ENCODE results near the gene MYMX. TPM values are rescaled to one million over a fixed set of nuclear protein-coding genes. Genes with fewer than 3 reads are reported as not detected.
A peak's percentile ranks its signal among the peaks of the same experiment; 100 is the strongest.

MYMX gene
- total RNA-seq, 1 donor from 2014 or later = not detected

DNA sequence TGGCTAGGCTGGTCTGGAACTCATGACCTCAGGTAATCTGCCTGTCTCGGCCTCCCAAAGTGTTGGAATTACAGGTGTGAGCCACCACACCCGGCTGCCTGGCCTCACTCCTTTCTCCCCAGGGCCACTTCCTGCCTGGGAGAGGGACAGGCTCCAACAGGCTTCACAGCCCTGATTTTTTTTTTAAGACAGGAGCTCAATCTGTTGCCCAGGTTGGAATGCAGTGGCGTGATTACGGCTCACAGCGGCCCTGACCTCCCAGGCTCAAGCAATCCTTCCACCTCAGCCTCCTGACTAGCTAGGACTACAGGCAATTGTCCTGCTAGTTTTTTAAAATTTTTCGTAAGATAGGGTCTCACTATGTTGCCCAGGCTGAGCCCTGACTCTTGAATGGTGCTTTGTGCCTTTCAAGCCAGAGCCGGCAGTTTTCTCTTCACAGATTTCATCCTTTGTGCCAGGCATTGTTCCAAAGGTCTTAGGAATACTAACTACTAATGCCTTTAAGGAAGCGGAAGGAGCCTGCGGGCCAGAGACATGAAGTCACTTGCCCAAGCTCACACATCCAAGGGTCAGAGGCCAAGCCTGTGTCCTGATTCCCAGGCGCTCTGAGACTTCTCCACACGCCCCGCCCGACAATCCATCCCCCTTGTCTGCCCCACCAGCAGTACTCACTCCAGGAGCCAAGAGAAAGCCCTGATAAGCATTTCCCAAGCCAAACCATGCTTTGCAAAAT, 38.9 kb upstream of the MYMX start:
- H3K9me3 Mint-ChIP-seq = no peaks in the 10 kb centered on the region
- H3K27me3 Mint-ChIP-seq = peaks cover under 1% of the 10 kb centered on the region
- ChIA-PET POLR2A (interaction anchor here (3.0 kb wide), 1 partner anchor 69 kb away, joined by 15 read pairs; the partner anchor contains the start of gene HSP90AB1), CTCF (no interaction called here)
- peak overlapping the region; percentile 8 for H3K27ac Mint-ChIP-seq
- H3K4me3 Mint-ChIP-seq = peak overlapping the region; percentile 5
- intact Hi-C loops (cut with micrococcal nuclease) = no loop called here
- no peak for ATAC-seq (ENCODE audit: low read depth)
- peaks cover 12% of the 10 kb centered on the region for H3K4me1 Mint-ChIP-seq
- H3K36me3 Mint-ChIP-seq (ENCODE audit: low read depth) = no peaks in the 10 kb centered on the region
- DNase-seq = no peak
- TF ChIP-seq CTCF (IDR thresholded peaks at IDR 0.05) = no peak

DNA sequence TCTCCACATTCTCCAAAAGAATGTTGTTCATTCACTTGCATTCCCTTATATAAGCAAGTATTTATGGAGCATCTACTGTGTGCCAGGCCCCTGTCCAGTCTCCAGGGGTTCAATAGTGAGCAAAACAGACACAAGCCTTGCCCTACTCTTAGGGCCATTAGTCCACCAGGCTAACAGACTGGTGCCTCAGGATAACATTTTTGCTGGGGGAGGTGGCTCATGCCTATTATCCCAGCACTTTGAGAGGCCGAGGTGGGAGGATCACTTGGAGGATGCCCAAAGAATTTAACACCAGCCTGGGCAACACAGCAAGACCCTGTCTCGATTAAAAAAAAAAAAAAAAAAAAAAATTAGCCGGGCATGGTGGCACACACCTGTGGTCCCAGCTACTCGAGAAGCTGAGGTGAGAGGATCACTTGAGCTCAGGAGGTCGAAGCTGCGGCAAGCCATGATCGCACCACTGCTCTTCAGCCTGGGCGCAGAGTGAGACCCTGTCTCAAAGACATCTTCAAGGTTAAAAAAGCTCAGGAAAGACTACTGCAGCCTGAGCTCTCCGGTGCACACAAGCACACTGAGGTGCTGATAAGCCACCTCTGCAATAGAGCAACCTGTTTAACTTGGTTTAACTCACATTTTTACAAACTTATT, 38.2 kb upstream of the MYMX start:
- Mint-ChIP-seq H3K27ac (peak overlapping the region; percentile 8), H3K4me3 (peak overlapping the region; percentile 5), H3K36me3 (ENCODE audit: low read depth) (no peaks in the 10 kb centered on the region), H3K9me3 (no peaks in the 10 kb centered on the region), H3K27me3 (no peaks in the 10 kb centered on the region), H3K4me1 (peaks cover 12% of the 10 kb centered on the region)
- TF ChIP-seq CTCF (IDR thresholded peaks at IDR 0.05) = no peak
- DNase-seq = no peak
- intact Hi-C loops (cut with micrococcal nuclease) = no loop called here
- ChIA-PET POLR2A (no interaction called here), CTCF (no interaction called here)
- ATAC-seq (ENCODE audit: low read depth) = no peak

DNA sequence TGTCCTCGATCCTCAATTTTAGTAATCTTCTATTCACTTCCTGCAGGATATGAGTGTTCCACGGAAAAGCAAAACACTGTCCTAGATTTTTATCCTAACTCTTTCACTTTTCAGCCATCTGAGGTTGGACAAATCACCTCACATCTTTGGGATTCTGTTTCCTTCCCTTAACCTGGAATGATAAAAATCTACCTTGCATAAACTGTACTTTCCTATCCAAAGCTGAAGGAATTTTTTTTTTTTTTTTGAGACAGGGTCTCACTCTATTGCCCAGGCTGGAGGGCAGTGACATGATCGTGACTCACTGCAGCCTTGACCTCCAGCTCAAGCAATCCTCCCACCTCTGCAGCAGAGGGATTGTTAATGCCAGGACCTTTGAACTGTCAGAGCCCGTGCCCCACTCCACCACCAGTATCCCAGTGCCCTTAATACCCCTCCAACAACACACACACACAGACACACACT, 37.6 kb upstream of the MYMX start:
- no peaks in the 10 kb centered on the region for H3K36me3 Mint-ChIP-seq (ENCODE audit: low read depth)
- no peak overlapping the region for H3K4me3 Mint-ChIP-seq
- intact Hi-C loops (cut with micrococcal nuclease) = no loop called here
- H3K27ac Mint-ChIP-seq = no peak overlapping the region
- H3K4me1 Mint-ChIP-seq = peaks cover 12% of the 10 kb centered on the region
- ChIA-PET POLR2A (no interaction called here), CTCF (no interaction called here)
- no peaks in the 10 kb centered on the region for H3K9me3 Mint-ChIP-seq
- ATAC-seq (ENCODE audit: low read depth) = no peak
- no peak for DNase-seq
- TF ChIP-seq CTCF (IDR thresholded peaks at IDR 0.05) = no peak
- H3K27me3 Mint-ChIP-seq = no peaks in the 10 kb centered on the region

- Mint-ChIP-seq H3K4me3 (no peak overlapping the region), H3K27ac (no peak overlapping the region), H3K9me3 (no peaks in the 10 kb centered on the region), H3K4me1 (peaks cover 12% of the 10 kb centered on the region), H3K27me3 (no peaks in the 10 kb centered on the region), H3K36me3 (ENCODE audit: low read depth) (no peaks in the 10 kb centered on the region)
- intact Hi-C loops (cut with micrococcal nuclease) = no loop called here
- DNase-seq (no peak), ATAC-seq (ENCODE audit: low read depth) (no peak)
- POLR2A ChIA-PET = no interaction called here
- TF ChIP-seq CTCF (IDR thresholded peaks at IDR 0.05) = no peak
- CTCF ChIA-PET = no interaction called here
Observed at GRCh38 chr6:44179648-44180047, 37.1 kb upstream of the MYMX start.

DNA sequence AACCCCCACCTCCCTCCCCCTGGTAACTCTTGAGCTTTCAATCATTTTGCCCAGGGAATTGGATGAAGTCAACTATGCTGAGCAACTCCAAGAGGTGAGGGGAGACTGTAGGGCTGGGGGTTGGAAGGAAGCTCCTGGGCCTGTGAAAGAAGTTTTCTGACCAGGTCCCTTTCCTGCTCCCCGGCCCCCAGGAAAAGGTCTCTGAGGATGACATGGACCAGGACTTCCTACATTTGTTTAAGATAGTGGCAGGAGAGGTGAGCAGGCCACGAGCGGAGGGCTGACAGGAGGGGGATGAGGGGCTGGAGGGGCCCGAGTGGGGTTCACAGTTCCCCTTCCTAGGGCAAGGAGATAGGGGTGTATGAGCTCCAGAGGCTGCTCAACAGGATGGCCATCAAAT, 36.3 kb upstream of the MYMX start:
- H3K27ac Mint-ChIP-seq = no peak overlapping the region
- H3K36me3 Mint-ChIP-seq (ENCODE audit: low read depth) = no peaks in the 10 kb centered on the region
- no peaks in the 10 kb centered on the region for H3K27me3 Mint-ChIP-seq
- intact Hi-C loops (cut with micrococcal nuclease) = no loop called here
- H3K4me3 Mint-ChIP-seq = no peak overlapping the region
- no peak for DNase-seq
- H3K4me1 Mint-ChIP-seq = peaks cover 12% of the 10 kb centered on the region
- ATAC-seq (ENCODE audit: low read depth) = no peak
- no peaks in the 10 kb centered on the region for H3K9me3 Mint-ChIP-seq
- ChIA-PET POLR2A (no interaction called here), CTCF (no interaction called here)
- no peak for TF ChIP-seq CTCF (IDR thresholded peaks at IDR 0.05)

Data from activated B cell treated with CpG ODN at 0.5 μM for 24 hours (primary cell).